NCI-H226 (cell line): Measurements from ENCODE around the gene ZFPM1.
A peak's percentile ranks its signal among the peaks of the same experiment; 100 is the strongest.

ENCODE experiments used
- DNase-seq: peaks from one replicate; pipeline ENCODE4 v3.0.0-alpha.2; 2015

Gene ZFPM1

DNA sequence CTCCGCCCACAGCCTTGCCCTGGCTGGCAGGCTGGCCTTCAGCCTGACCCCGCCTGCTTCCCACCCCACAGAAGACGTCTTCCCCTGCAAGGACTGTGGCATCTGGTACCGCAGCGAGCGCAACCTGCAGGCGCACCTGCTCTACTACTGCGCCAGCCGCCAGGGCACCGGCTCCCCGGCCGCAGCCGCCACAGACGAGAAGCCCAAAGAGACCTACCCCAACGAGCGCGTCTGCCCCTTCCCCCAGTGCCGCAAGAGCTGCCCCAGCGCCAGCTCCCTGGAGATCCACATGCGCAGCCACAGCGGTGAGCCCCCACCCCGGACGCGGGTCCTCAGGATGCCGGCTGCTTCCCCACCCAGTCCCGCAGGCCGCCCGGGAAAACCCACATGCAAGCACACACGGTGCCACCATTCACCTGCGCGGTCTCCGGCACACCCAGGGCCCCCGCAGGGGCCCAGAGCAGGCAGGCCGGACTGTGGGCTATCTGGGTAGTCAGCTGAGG lies 78.9 kb downstream of the ZFPM1 start:
- no peak for DNase-seq

DNA sequence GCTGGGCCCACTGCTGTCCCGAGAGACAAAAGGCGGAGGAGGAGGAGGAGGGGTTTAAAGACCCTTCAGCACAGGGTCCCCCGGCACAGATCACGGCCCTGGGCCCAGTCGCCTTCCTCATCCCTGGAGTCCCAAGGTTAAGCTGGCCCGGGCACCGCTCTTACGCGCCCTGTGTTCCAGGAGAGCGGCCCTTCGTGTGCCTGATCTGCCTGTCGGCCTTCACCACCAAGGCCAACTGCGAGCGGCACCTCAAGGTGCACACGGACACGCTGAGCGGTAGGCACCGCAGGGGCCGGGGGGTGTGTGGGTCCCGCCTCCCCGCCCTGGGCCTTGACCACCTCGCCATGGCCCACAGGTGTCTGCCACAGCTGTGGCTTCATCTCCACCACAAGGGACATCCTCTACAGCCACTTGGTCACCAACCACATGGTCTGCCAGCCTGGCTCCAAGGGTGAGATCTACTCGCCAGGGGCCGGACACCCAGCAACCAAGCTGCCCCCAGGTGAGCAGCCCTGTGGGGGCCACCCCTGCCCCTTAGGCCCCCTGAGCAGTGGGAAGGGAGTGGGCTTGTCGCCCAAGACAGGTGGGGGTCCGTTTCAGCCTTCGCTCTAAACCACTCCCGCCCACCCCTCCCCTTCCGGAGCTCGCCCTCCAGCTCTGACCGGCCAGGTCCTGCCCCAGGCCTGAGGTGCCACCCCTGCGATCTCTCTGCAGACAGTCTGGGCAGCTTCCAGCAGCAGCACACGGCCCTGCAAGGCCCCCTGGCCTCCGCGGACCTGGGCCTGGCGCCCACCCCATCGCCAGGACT lies 79.6 kb downstream of the ZFPM1 start:
- DNase-seq, result no peak

DNA sequence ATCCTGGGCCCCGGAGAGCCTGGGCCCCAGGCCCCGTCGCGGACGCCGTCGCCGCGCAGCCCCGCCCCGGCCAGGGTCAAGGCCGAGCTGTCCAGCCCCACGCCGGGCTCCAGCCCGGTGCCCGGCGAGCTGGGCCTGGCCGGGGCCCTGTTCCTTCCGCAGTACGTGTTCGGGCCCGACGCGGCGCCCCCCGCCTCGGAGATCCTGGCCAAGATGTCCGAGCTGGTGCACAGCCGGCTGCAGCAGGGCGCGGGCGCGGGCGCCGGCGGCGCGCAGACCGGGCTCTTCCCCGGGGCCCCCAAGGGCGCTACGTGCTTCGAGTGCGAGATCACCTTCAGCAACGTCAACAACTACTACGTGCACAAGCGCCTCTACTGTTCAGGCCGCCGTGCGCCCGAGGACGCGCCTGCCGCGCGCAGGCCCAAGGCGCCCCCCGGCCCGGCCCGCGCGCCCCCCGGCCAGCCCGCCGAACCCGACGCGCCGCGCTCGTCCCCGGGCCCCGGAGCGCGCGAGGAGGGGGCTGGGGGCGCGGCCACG lies 80.4 kb downstream of the ZFPM1 start:
- DNase-seq, result no peak

DNA sequence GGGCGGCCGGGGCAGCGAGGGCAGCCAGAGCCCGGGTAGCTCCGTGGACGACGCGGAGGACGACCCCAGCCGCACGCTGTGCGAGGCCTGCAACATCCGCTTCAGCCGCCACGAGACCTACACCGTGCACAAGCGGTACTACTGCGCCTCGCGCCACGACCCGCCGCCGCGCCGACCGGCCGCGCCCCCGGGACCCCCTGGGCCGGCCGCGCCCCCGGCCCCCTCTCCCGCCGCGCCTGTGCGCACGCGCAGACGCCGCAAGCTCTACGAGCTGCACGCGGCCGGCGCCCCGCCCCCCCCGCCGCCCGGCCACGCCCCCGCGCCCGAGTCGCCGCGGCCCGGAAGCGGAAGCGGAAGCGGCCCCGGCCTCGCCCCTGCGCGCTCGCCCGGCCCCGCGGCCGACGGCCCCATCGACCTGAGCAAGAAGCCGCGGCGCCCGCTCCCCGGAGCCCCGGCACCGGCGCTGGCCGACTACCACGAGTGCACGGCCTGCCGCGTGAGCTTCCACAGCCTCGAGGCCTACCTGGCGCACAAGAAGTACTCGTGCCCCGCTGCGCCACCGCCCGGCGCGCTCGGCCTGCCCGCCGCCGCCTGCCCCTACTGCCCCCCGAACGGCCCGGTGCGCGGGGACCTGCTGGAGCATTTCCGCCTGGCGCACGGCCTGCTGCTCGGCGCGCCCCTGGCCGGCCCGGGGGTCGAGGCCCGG lies 81.0 kb downstream of the ZFPM1 start:
- DNase-seq, result peak; percentile 51

DNA sequence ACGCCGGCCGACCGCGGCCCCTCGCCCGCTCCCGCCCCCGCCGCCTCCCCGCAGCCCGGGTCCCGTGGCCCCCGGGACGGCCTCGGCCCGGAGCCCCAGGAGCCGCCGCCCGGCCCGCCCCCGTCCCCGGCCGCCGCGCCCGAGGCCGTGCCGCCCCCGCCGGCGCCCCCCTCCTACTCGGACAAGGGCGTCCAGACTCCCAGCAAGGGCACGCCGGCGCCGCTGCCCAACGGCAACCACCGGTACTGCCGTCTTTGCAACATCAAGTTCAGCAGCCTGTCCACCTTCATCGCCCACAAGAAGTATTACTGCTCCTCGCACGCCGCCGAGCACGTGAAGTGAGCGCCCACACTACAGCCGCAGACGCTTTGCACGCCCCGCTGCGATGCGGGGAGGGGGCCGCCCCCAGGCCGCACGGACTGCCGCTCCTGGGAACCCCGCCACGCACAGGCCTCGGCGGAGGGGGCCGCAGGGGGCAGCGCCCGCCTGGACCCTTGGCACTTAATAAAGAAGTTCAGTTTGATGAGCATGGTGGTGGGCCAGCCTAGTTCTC lies 81.6 kb downstream of the ZFPM1 start:
- peak; percentile 16 for DNase-seq

DNA sequence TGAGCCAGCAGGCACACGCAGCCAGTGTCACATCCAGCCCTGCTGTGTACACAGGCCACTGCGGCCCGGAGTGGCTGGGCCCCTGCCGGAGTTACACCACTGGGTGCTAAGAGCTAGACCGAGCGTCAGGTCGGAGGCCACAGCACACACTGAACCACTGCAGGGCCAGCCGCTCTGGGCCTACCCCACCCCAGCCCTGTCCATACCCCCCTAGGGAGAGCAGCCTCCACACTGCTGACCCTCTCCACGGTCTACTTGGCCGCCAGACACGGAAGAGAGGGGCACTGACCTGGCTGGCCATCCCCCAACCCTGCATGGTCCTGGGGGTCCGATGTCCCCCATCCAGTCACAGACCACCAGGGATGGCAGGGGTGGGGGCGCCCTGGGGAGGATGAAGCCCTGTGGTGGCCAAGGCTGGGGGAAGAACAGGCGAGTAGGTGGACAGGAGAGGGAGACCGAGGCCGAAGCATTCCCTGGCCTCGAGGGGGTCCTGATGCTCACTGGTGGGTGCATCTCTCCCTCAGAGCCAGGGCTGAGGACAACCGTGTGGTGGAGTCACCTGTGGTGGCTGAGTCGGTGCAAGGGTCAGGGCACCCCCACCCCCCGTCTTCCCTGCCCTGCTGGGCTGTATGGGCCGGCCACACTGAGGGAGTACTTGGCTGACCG lies 82.2 kb downstream of the ZFPM1 start:
- no peak for DNase-seq

DNA sequence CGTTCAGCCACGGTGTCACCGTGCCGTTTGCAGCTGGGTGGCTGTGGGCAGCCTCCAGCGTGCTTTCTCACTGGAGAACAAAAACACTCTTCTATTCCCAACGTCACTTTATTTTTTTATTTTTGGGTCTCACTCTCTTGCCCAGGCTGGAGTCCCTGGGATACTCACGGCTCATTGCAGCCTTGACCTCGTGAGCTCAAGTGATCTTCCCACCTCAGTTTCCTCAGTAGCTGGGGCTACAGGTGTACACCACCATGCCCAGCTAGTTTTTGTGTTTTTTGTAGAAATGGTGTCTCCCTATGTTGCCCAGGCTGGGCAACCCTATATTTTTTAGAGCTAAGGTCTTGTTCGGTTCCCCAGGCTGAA lies 82.8 kb downstream of the ZFPM1 start:
- no peak for DNase-seq

DNA sequence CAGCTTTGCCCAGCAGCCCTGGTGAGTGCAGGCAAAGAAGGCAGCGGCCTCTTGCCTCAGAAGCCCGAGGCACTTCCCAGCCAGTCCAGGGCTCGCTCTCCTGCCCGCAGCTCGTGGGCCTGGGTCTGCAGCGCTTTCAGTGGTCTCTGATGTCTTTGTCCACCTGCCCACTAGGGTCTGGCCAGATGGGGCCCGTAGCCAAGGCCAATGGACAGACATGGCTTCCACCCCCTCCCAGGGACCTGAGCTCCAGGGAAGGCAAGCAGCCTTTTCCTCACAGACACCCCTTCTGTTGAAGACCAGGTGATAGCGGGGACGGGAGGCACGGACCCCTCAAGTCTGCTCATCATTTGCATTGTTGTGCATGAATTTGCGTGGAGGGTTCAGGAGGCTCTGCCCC lies 83.4 kb downstream of the ZFPM1 start:
- DNase-seq, result no peak

DNA sequence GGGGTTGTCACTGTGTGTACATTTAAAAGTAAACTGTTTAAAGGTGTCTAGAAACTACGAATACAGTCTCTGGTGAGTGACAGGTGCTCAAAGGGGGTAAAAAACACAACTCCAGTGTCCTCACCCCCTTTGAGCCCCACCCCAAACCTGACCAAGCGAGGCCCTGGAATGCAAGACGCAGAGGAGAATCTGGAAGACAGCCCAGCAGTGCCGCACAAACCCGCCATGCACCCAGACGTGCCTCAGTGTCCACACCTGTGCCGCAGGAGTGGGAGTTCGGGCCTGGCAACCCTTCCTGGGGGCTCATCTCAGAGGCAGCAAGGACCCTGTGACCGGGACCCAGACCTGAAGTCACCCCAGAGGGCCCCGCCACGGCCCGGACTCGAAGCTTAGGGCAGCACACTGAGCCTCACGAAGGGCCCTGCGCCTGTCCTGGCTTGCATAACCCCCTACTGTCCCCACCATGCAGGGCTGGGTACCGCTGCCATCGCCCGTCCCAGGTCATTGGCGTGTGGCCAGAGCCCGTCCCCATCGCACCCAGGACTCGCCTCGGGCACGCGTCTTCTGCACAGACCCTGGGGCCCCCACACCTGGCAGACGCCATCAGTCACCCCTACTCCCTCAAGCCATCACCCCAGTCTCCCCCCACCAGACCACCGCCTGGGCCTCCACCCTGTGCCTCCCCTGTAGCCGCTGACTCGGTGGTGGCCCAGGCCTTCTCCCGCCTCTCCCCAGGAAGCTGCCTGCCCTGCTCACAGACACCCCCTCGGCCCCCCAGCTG lies 84.1 kb downstream of the ZFPM1 start:
- no peak for DNase-seq

DNA sequence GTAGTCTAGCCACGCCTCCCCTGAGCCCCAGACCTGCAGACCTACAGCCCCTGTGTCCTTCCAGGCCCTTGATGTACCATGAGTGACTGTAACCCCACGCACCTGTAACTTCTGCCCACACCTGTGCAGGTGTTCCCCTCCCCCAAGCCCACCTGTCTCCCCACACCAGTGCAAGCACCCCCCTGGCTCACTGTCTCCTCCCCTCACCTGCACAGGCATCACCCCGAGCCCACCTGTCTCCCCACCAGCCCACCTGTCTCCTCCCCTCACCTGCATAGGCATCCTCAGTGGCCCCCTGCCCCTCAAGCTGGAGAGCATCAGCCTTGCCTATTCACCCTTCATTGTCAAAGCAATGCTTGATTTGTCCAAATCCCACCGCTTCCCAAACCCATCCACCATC lies 84.8 kb downstream of the ZFPM1 start:
- DNase-seq, result no peak

DNA sequence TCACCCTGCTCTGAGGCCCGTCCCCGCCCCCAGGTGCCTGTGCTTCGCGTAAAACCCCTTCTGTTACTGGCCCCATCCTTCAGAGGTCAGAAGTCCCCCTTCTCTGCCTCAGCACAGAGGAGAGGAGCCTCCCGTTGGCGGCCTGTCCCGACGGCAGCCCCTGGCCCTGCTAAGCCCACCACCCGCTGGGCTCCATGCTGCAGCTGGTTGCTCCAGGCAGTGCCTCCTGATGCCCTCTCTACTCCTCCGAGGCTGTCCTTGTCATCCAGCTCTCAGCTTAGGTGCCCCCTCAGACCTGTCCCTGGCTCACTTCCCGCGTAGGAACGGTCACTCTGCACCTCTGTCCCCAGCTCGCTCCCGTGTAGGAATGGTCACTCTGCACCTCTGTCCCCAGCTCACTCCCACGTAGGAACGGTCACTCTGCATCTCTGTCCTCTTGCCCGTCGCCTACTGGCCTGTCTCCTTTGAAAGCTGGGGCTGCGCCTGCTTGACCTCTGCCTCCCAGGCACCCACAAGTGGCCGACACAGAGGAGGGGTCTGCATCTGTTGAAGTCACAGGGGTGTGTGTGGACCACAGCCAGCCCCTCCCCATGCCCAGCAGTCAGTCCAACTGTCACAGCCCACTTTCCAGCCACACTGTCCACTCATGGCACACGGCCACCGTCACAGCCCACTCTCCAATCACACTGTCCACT lies 85.4 kb downstream of the ZFPM1 start:
- DNase-seq, result no peak

DNA sequence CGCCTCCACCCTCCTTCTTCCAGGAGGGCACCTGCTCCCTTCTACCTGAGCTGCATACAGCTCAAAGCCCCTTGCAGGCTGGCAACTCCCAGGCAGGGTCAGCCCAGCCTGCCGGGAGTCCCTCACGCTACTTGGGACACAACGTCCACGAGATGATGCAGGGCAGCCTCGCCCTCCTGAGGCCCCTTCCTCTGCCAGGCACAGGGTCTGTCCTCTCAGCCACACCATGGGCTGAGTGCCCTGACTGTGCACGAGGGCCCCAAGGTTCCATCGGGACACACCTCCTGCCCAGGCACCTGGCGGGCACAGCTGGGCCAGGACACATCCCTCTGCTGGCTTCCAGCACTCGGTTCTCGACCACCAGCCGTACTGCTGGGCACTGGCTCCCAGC lies 86.2 kb downstream of the ZFPM1 start:
- DNase-seq, result no peak

DNA sequence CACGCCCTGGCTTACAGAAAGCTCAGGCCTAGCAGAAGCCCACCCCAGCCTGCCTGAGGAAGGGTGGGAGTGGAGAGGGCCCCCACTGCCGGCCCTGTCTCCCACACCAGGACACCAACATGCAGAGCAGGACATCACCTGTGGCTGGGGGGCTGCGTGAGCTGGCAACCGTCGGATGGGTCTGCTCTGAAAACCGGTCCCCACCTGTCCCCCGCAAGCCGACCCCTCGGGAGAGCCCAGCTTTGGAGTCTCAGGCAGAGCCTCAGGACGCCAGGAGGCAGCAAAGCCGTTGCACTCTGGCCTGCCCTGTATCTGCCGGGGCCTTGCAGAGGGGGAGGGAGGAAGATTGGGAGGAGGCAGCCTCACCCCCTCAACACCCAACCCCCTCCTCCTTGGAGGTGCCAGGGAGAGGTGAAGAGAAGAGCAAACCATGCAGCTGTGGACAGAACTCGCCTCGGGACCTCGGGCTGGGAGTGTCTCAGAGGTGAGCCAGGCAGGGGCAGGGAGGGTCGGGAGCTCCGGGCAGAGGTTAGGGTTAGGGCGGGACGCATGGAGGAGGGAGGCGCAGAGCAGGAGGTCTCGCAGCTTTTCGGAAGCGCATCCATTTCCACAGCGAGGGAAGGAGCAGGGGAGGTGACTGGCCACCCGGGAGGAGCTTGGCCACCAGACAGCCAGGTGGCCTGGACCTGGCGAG lies 86.7 kb downstream of the ZFPM1 start:
- DNase-seq, result no peak

DNA sequence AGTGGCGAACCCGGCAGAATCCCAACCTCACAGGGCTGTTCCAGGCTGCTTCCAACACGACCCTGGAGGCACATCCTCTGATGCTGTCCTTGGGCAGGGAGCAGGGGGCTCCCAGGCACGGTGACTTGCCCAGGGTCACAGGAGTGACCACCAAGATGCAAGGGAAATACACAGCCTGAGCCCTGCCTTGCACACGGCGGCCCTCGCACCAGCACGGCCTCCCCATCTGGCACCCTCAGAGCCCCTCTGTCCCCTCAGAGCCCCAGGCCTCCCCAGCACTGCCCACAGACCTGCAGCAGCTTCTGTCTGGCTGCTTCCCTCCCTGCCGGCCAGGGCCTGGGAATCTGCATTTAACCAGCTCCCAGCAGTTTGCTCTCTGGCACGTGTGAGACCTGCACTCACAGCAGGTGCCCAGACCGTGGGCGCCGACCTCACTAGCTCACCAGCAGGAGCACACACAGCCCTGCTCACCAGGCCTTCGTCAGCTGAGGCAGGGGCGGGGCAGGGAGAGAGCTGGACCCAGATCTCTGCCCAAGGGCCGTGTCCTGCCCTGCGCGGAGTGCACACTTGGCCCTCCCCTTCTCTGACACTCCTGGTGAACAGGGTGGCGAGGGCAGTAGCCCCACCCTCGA lies 87.4 kb downstream of the ZFPM1 start:
- no peak for DNase-seq

DNA sequence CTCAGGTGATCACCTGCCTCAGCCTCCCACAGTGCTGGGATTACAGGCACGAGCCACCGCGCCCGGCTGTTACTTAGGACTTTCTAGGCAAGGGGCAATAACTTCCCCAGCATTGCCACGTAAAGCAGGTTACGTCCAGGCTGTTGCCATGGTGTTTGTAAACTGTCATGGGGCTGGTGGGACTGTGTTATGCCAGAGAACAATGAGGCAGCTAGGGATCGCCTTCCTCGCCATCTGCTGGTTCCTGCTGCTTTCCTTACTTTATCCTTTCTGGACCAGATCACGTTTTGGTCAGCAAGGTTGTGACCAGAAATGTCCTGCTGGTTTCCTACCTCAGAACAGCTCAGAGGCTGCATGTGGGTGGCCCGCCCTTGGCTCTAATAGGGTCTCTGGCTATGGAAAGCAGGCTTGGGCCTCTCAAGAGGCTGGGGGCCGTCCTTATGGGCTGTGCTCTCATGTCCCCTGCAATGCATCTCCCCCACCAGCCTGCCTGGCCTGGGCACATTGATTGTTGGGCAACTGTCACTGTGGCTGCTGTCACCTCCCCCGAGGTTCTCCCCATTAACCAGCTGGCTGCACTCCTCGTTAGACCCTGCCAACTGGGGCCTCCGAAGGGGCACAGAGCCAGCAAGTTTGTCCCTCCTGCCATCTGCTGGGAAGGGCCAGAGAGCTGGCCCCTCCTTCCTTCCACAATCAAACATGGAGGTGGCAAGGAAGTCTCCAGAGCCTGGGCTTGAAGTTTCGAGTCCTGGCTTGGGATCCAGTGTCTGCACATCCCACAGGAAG lies 88.9 kb downstream of the ZFPM1 start:
- no peak for DNase-seq

DNA sequence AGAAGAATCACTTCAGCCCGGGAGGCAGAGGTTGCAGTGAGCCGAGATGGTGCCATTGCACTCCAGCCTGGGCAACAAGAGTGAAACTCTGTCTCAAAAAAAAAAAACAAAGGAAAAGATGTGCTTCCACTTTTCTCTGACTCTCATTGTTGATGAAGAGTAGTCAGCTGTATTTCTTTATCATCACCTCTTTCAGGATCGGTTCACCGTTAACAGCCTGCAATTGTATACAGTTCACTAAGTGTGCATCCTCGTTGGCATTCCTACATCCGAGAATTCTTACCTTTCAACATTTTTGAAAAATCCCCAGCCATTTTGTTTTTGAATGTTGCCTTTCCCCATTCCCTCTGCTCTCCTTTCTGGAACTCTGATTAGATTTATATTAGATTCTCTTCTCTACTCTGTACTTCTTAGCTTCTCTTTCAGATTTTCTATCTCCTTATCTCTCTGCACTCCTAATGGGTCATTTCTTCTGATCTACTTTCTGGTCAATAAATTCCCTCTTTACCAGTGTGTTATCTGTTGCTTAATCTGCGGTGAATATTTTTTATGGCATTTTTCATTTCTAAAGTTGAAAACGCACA lies 90.2 kb downstream of the ZFPM1 start:
- no peak for DNase-seq

DNA sequence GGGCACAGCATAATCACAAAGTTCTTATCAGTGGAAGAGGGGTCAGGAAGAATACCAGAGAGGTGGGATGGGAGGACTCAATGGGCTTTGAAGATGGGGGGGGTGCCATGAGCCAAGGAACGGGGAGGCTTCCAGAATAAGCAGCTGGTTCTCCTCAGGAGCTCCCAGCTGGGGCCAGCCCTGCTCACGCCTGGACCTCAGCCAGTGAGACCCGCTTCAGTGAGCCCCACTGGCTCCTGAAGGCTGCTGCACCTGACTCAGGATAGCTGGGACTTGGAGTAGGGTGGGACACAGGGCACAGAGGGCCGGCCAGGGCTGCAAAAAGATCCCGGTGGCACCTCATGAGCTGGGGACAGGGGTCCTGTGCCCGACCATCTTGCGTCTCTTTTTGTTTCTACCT lies 92.7 kb downstream of the ZFPM1 start:
- no peak for DNase-seq

DNA sequence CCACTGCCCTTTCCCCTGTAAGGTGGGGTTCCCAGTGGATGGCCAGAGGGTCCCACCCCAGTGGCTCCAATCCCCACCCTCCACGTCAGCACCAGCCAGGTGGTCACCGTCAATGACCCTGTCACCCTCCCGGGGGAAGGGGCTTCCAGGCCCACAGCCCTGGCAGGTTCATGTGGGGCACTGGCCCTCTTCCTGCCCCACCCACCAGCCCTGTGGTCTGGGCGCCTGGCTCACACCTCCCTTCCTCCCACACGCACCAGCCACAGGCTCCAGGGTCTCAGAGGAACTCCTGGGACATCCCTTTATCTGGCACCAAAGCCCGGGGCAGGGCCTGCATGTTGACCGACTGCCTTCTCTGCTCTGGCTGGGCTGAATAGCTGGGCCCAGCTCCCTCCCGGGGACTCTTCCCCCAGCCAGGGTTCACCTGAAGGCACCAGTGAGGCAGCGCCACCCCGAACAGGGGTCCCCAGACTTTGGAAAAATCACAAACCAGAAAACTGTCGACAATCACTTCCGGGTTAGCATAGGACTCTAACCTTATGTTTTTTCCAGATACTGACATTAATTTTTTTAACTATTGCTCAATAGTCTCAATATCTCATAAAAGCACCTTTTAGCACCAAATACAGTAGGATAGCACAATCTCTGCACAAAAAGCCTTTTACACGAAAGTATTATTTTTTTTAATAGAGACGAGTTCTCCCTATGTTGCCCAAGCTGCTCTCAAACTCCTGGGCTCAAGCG lies 95.2 kb downstream of the ZFPM1 start:
- no peak for DNase-seq

DNA sequence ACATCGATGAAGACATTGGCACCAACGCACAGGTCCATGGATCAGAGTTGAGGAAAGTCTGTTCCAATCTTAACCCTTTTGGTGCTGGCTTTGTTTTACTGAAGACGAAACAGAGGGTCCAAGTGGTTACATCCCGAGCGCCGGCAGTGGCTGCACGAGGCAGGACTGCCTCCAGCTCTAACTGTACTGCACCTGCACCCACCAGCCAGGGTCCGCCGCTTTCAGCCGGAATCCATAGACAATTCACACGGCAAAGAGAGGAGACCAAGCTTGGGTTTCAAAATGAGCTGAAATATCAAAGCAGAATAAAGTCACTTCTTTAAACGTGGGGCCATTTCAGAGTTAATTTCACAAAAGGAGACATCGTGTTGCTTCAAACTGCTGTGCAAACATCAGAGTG lies 95.9 kb downstream of the ZFPM1 start:
- no peak for DNase-seq
